ENCODE measurements around the gene PSMG1. TPM values are rescaled to one million over a fixed set of nuclear protein-coding genes. Genes with fewer than 3 reads are reported as not detected.
A peak's percentile ranks its signal among the peaks of the same experiment; 100 is the strongest.
"Not testable (repeated sequence)": the region's sequence is repeated elsewhere in the genome, so short reads cannot be mapped to it uniquely, and the experiment has no call there.

Gene PSMG1
- total RNA-seq, 2 donors from 2014 or later, result 62.1 to 85.2 TPM

- Mint-ChIP-seq H3K36me3 (peaks cover 6 to 33% of the 10 kb centered on the region in 2 donors), H3K27ac (peak overlapping the region in 1 of 2 donors; percentile 24), H3K9me3 (no peaks in the 10 kb centered on the region)
- ATAC-seq (no peak), DNase-seq (ENCODE audit: low spot score in 2 of 2) (no peak)
These were observed 7.0 kb downstream of the PSMG1 start for GRCh38 chr21:39176271-39176709.

DNA sequence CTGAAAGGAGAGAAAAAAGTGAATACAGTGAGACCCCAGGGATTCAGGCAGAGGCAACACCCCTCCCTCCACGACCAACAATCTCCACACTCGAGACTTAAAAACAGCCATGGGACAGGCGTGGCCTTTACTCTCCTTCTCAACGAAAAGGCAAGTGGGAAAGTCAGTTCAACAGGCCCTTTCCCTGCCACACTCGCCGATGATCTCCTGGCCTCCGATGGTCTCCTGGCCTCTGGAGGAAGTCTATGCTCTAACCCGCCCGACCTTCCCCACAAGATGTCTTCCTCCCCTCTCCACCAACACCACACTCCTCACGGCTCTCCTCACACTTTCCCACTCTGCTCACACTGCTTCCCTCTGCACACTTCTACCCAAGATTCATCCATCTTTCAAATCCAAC is 7.6 kb downstream of the PSMG1 start:
- Mint-ChIP-seq H3K9me3 (no peaks in the 10 kb centered on the region), H3K36me3 (peaks cover 6 to 30% of the 10 kb centered on the region in 2 donors), H3K27ac (peak overlapping the region; percentile 24 to 84)
- ATAC-seq (no peak), DNase-seq (ENCODE audit: low spot score in 2 of 2) (no peak)

- Mint-ChIP-seq H3K9me3 (no peaks in the 10 kb centered on the region), H3K36me3 (peaks cover 6 to 25% of the 10 kb centered on the region in 2 donors), H3K27ac (no peak overlapping the region)
- no peak for DNase-seq (ENCODE audit: low spot score in 2 of 2)
- ATAC-seq, result no peak
These were observed 8.1 kb downstream of the PSMG1 start for GRCh38 chr21:39175154-39175553.

GRCh38 chr21:39173716-39174680 is 9.3 kb downstream of the PSMG1 start:
- H3K36me3 Mint-ChIP-seq, result peaks cover 6 to 14% of the 10 kb centered on the region in 2 donors
- H3K9me3 Mint-ChIP-seq, result no peaks in the 10 kb centered on the region
- H3K27ac Mint-ChIP-seq, result peak overlapping the region in 1 of 2 donors; percentile 22
- ATAC-seq, result no peak
- no peak for DNase-seq (ENCODE audit: low spot score in 2 of 2)

DNA sequence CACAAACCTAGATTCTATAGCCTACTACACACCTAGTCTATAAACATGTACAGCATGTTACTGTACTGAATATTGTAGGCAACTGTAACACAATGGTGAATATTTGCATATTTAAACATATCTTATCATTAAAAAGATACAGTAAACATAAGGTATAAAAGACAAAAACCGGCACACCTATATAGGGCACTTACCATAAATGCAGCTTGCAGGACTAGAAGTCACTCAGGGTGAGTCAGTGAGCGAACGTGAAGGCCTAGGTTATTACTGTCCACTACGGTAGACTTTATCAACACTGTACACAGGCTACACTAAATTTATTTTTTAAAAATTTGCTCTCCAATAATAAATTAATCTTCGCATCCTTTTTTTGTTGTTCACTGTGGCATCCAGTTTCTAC is 13.3 kb downstream of the PSMG1 start:
- no peak overlapping the region for H3K27ac Mint-ChIP-seq
- ATAC-seq (no peak), DNase-seq (ENCODE audit: low spot score in 2 of 2) (no peak)
- H3K36me3 Mint-ChIP-seq, result peaks cover 0 to 6% of the 10 kb centered on the region in 2 donors
- H3K9me3 Mint-ChIP-seq, result peaks cover 0 to 5% of the 10 kb centered on the region in 2 donors

DNA sequence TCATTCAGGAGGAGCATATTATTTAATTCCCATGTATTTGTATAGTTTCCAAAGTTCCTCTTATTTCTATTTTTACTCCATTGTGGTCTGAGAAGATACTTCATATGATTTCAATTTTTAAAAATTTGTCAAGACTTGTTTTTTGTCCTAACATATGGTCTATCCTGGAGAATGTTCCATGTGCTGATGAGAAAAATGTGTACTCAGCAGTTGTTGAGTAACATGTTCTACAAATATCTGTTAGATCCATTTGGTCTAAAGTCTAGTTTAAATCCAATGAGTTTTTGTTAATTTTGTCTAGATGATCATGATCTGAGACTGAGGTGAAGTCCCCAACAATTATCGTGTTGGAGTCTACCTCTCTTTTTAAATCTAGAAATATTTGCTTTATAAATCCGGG is 14.5 kb downstream of the PSMG1 start:
- Mint-ChIP-seq H3K27ac (no peak overlapping the region), H3K36me3 (peaks cover under 1 to 8% of the 10 kb centered on the region in 2 donors), H3K9me3 (peaks cover under 1 to 5% of the 10 kb centered on the region in 2 donors)
- ATAC-seq (no peak), DNase-seq (ENCODE audit: low spot score in 2 of 2) (no peak)

- Mint-ChIP-seq H3K36me3 (peaks cover 6 to 8% of the 10 kb centered on the region in 2 donors), H3K9me3 (peaks cover 6 to 11% of the 10 kb centered on the region in 2 donors), H3K27ac (no peak overlapping the region)
- no peak for DNase-seq (ENCODE audit: low spot score in 2 of 2)
- no peak for ATAC-seq
These were observed 18.7 kb downstream of the PSMG1 start for GRCh38 chr21:39164523-39164922.

DNA sequence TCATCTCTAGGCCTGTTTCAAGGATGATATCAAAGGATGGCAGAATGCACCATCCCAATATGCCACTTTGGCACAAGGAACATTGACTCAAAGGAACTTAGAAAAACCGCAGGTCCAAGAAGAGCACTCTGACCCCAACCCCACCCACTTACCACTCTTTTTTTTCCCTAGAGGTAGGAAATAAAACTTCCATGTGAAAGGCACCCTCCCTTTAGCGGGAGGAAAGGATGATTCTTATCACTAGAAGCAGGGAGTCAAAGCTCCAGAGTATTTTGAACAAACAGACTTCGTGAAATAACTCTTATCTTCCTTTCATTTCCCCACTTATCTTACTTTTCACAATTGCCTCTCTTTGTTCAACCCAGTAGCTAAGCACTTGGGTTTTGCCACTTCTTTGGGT is 22.2 kb downstream of the PSMG1 start:
- ATAC-seq (no peak), DNase-seq (ENCODE audit: low spot score in 2 of 2) (no peak)
- H3K9me3 Mint-ChIP-seq, result peaks cover 6 to 11% of the 10 kb centered on the region in 2 donors
- no peak overlapping the region for H3K27ac Mint-ChIP-seq
- peaks cover 6 to 8% of the 10 kb centered on the region in 2 donors for H3K36me3 Mint-ChIP-seq

GRCh38 chr21:39159342-39160063 is 23.7 kb downstream of the PSMG1 start:
- Mint-ChIP-seq H3K9me3 (peaks cover 6% of the 10 kb centered on the region in 2 donors), H3K27ac (no peak overlapping the region), H3K36me3 (peaks cover 3 to 6% of the 10 kb centered on the region in 2 donors)
- ATAC-seq (no peak), DNase-seq (ENCODE audit: low spot score in 2 of 2) (no peak)

DNA sequence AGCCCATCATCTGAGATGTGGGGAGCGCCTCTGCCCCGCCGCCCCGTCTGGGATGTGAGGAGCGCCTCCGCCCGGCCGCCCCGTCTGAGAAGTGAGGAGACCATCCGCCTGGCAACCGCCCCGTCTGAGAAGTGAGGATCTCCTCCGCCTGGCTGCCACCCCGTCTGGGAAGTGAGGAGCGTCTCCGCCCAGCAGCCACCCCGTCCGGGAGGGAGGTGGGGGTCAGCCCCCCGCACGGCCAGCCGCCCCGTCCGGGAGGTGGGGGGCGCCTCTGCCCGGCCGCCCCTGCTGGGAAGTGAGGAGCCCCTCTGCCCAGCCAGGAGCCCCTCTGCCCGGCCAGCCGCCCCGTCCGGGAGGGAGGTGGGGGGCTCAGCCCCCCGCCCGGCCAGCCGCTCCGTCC is 26.0 kb downstream of the PSMG1 start:
- not testable (repeated sequence) for H3K9me3 Mint-ChIP-seq; H3K36me3 Mint-ChIP-seq; H3K27ac Mint-ChIP-seq; DNase-seq (ENCODE audit: low spot score in 2 of 2); ATAC-seq

DNA sequence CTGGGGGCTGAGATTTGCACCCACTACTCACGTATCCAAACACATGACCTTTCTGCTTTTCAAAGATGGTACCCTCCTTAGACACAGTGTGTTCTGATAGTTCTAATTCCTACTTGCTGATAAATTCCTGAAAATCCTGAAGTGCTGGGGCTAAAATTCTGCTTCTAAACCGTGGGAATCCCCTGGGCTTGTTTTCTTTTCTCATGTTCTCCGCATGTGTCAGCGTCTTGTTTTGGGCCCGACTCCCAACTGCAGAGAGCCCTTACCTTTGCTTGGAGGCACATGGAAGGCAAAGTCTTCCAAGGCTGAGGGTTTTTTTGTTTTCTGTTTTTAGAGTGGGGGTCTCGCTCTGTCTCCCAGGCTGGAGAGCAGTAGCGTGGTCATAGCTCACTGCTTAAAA is 27.2 kb downstream of the PSMG1 start:
- ATAC-seq, result no peak
- Mint-ChIP-seq H3K9me3 (no peaks in the 10 kb centered on the region), H3K27ac (peak overlapping the region in 1 of 2 donors; percentile 22), H3K36me3 (no peaks in the 10 kb centered on the region)
- DNase-seq (ENCODE audit: low spot score in 2 of 2), result no peak

GRCh38 chr21:39155578-39155977 is 27.7 kb downstream of the PSMG1 start:
- Mint-ChIP-seq H3K27ac (no peak overlapping the region), H3K36me3 (no peaks in the 10 kb centered on the region), H3K9me3 (no peaks in the 10 kb centered on the region)
- DNase-seq (ENCODE audit: low spot score in 2 of 2), result no peak
- no peak for ATAC-seq

DNA sequence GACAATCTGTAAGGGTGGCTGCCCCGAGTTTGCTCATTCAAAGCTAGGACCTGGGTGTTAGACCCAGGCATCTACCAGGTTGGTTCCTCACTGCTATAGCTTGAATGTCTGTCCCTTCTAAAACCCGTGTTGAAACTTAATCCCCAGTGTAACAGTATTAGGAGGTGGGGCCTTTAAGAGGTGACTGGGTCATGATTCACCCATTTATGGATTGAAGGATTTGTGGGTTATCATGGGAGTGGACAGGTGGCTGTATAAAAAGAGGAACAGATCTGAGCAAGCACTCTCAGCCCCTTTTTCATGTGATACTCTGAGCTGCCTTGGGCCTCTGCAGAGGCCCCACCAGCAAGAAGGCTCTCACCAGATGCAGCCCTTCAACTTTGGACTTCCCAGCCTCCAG is 29.4 kb downstream of the PSMG1 start:
- Mint-ChIP-seq H3K9me3 (no peaks in the 10 kb centered on the region), H3K36me3 (no peaks in the 10 kb centered on the region)

DNA sequence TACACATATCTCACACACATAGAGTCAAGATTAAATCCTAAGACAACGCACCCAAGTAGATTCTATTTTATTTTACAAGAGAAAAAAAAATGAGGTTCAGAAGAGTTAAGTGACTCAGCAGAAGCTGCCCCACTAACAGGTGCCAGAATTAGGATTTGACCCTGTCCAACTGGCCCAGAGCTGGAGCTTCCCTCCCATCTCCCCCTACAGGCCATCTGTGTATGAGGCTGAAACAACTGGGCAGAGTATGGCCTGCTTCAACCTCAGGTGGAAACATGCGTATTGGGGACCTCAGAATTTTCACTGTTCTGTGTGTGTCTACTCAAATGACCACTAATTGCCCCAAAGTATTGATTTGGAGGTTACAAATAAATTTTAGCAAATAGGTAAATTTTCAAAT is 29.9 kb downstream of the PSMG1 start:
- Mint-ChIP-seq H3K27ac (no peak overlapping the region), H3K36me3 (no peaks in the 10 kb centered on the region), H3K9me3 (no peaks in the 10 kb centered on the region)
- no peak for DNase-seq (ENCODE audit: low spot score in 2 of 2)
- no peak for ATAC-seq

More for the DNA sequence above, 29.4 kb downstream of the PSMG1 start:
- no peak for DNase-seq (ENCODE audit: low spot score in 2 of 2)
- no peak overlapping the region for H3K27ac Mint-ChIP-seq
- no peak for ATAC-seq

DNA sequence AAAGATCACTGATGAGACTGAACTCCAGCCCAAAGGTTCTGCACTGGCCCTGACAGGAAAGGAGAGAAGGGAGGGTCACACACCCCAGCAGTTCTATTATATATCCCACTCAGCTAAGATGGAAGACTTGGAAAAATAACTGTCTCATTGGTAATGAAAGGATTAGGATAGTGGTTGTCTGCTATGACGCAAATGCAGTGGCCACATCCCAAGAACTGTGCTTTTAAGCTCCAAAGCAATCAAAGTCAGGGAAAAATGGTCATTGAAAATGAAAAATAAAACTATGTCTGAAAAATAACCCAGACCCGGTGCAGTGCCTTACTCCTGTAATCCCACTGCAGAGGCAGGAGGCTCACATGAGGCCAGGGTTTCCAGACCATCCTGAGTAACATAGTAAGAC is 31.0 kb downstream of the PSMG1 start:
- no peak for ATAC-seq
- Mint-ChIP-seq H3K27ac (peak overlapping the region in 1 of 2 donors; percentile 55), H3K36me3 (no peaks in the 10 kb centered on the region), H3K9me3 (no peaks in the 10 kb centered on the region)
- no peak for DNase-seq (ENCODE audit: low spot score in 2 of 2)

DNA sequence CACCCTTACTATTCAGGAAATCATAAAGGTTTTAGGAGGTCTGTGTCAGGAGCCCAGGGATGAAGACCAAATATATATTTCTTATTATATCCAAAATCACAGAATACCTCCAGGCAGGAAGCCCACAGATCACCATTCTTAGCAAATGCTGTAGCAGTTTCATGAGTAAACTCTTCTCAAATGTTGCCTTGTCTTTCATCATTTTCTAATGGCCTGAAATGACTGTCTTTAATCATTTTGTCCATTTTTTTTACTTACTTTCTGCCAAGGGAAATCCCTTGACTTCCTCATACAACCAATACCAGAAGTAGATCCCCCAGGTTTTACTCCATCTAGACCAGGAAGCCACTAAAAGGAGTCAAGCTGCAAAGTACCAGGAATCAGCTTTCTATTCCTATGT is 32.4 kb downstream of the PSMG1 start:
- DNase-seq (ENCODE audit: low spot score in 2 of 2) (no peak), ATAC-seq (no peak)
- H3K27ac Mint-ChIP-seq, result no peak overlapping the region
- H3K36me3 Mint-ChIP-seq, result no peaks in the 10 kb centered on the region
- H3K9me3 Mint-ChIP-seq, result no peaks in the 10 kb centered on the region

DNA sequence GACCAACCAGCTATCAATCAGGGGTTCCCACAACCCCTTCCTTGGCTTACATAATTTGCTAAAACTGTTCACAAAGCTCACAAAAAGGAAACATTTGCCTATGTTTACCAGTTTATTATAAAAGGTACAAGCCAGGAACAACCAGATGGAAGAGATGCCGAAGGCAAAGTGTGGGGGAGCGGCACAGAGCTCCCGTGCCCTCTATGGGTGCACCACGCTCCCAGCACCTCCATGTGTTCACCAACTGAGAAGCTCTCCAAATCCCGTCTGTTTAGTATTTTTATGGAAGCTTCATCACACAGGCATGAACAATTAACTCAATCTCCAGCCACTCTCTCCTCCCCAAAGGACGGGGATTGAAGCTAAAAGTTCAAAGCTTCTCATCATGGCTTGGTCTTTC is 32.9 kb downstream of the PSMG1 start:
- no peak overlapping the region for H3K27ac Mint-ChIP-seq
- DNase-seq (ENCODE audit: low spot score in 2 of 2) (no peak), ATAC-seq (no peak)
- no peaks in the 10 kb centered on the region for H3K9me3 Mint-ChIP-seq
- no peaks in the 10 kb centered on the region for H3K36me3 Mint-ChIP-seq

Measured in activated naive CD4-positive, alpha-beta T cell treated with anti-CD3 and anti-CD28 coated beads, Interleukin-2, amount 50 U/mL, for 72 hours (primary cell).